H9 (cell line): ENCODE measurements around the gene TMEM236. TPM values are rescaled to one million over a fixed set of nuclear protein-coding genes. Genes with fewer than 3 reads are reported as not detected.
A peak's percentile ranks its signal among the peaks of the same experiment; 100 is the strongest.

ENCODE experiments used
- DNase-seq: peaks from one replicate; pipeline ENCODE4 v3.0.0-alpha.2; 2017
- H2AFZ ChIP-seq: one replicate; pipeline ENCODE4 v1.6.1; 2013; ENCODE audit warnings: mild to moderate bottlenecking, low read length, control low read depth, moderate library complexity
- H2AK5ac ChIP-seq: 2 replicates; pipeline ENCODE4 v1.6.1; 2013; ENCODE audit warnings: low read length, control low read depth, mixed read lengths; ENCODE audit not compliant: insufficient read length
- H2BK120ac ChIP-seq: one replicate; pipeline ENCODE4 v1.6.1; 2013; ENCODE audit warnings: low read depth, mild to moderate bottlenecking, low read length, control low read depth, inconsistent platforms; ENCODE audit not compliant: poor library complexity, severe bottlenecking
- H2BK12ac ChIP-seq: 2 replicates; pipeline ENCODE4 v1.6.1; 2013; ENCODE audit warnings: low read length, control low read depth, mixed read lengths, low read depth; ENCODE audit not compliant: insufficient read length
- H2BK15ac ChIP-seq: 2 replicates; pipeline ENCODE4 v1.6.1; 2013; ENCODE audit warnings: low read depth, low read length, control low read depth
- H2BK20ac ChIP-seq: one replicate; pipeline ENCODE4 v1.6.1; 2013; ENCODE audit warnings: low read depth, mild to moderate bottlenecking, low read length, control low read depth, inconsistent platforms; ENCODE audit not compliant: poor library complexity, severe bottlenecking
- H2BK5ac ChIP-seq: 2 replicates; pipeline ENCODE4 v1.6.1; 2013; ENCODE audit warnings: low read length, control low read depth, mixed read lengths; ENCODE audit not compliant: insufficient read length
- H3K14ac ChIP-seq: 2 replicates; pipeline ENCODE4 v1.6.1; 2013; ENCODE audit warnings: low read length, control low read depth; ENCODE audit not compliant: insufficient read depth
- H3K18ac ChIP-seq: 2 replicates; pipeline ENCODE4 v1.6.1; 2013; ENCODE audit warnings: low read depth, mild to moderate bottlenecking, mixed read lengths, low read length, control low read depth; ENCODE audit not compliant: insufficient read length
- H3K23ac ChIP-seq: 2 replicates; pipeline ENCODE4 v1.6.1; 2013; ENCODE audit warnings: low read length, control low read depth, mixed read lengths, low read depth; ENCODE audit not compliant: insufficient read length
- H3K23me2 ChIP-seq: 2 replicates; pipeline ENCODE4 v1.6.1; 2013; ENCODE audit warnings: low read depth, mild to moderate bottlenecking, mixed read lengths, low read length, control low read depth; ENCODE audit not compliant: insufficient read length, poor library complexity, severe bottlenecking
- H3K27ac ChIP-seq: 2 replicates; pipeline ENCODE4 v1.5.1; 2013; ENCODE audit warnings: low read length, control low read depth, mixed read lengths, low read depth; ENCODE audit not compliant: insufficient read length
- H3K27me3 ChIP-seq: 2 replicates; pipeline ENCODE4 v1.6.1; 2013; ENCODE audit warnings: low read length, control low read depth, inconsistent platforms; ENCODE audit not compliant: insufficient read depth
- H3K4ac ChIP-seq: 2 replicates; pipeline ENCODE4 v1.6.1; 2013; ENCODE audit warnings: low read depth, mild to moderate bottlenecking, control low read depth, inconsistent platforms, low read length, moderate library complexity
- H3K4me1 ChIP-seq: 2 replicates; pipeline ENCODE4 v1.6.1; 2013; ENCODE audit warnings: low read length, control low read depth, inconsistent platforms; ENCODE audit not compliant: insufficient read depth
- H3K4me2 ChIP-seq: 2 replicates; pipeline ENCODE4 v1.6.1; 2013; ENCODE audit warnings: low read length, control low read depth, mixed read lengths; ENCODE audit not compliant: insufficient read length, insufficient read depth
- H3K56ac ChIP-seq: 2 replicates; pipeline ENCODE4 v1.6.1; 2013; ENCODE audit warnings: low read depth, mild to moderate bottlenecking, mixed read lengths, low read length, control low read depth; ENCODE audit not compliant: insufficient read length
- H3K79me1 ChIP-seq: 2 replicates; pipeline ENCODE4 v1.6.1; 2013; ENCODE audit warnings: low read depth, mild to moderate bottlenecking, moderate library complexity, low read length, control low read depth, inconsistent platforms; ENCODE audit not compliant: insufficient read depth, poor library complexity, severe bottlenecking
- H3K79me2 ChIP-seq: 2 replicates; pipeline ENCODE4 v1.6.1; 2013; ENCODE audit warnings: low read length, control low read depth, inconsistent platforms; ENCODE audit not compliant: insufficient read depth
- H3K9ac ChIP-seq: 2 replicates; pipeline ENCODE4 v1.6.1; 2013; ENCODE audit warnings: low read length, control low read depth, mixed read lengths; ENCODE audit not compliant: insufficient read length; ENCODE audit errors: extremely low read depth
- H3K9me3 ChIP-seq: one replicate; pipeline ENCODE4 v1.6.1; 2013; ENCODE audit warnings: low read depth, low read length, inconsistent platforms; ENCODE audit not compliant: control insufficient read depth
- H3T11ph ChIP-seq: one replicate; pipeline ENCODE4 v1.6.1; 2013; ENCODE audit warnings: mild to moderate bottlenecking, low read length, control low read depth, inconsistent platforms
- H4K20me1 ChIP-seq: one replicate; pipeline ENCODE4 v1.6.1; 2013; ENCODE audit not compliant: control insufficient read depth, insufficient read length, insufficient read depth
- H4K5ac ChIP-seq: 2 replicates; pipeline ENCODE4 v1.6.1; 2013; ENCODE audit warnings: low read depth, mild to moderate bottlenecking, mixed read lengths, low read length, control low read depth; ENCODE audit not compliant: insufficient read length
- H4K8ac ChIP-seq: replicated peaks from 2 replicates; pipeline ENCODE4 v1.6.1; 2013; ENCODE audit warnings: low read length, control low read depth, mixed read lengths, low read depth; ENCODE audit not compliant: insufficient read length
- H4K91ac ChIP-seq: 2 replicates; pipeline ENCODE4 v1.6.1; 2013; ENCODE audit warnings: low read depth, mild to moderate bottlenecking, moderate library complexity, mixed read lengths, low read length, control low read depth; ENCODE audit not compliant: insufficient read length
- H3K27ac Mint-ChIP-seq, 3 experiments: 2 replicates in 2 of 3; 3 replicates in 1 of 3; pipeline ENCODE4 v1.8.0; 2020 to 2021; ENCODE audit warnings: mixed read lengths in 3 of 3, mild to moderate bottlenecking in 1 of 3, moderate library complexity in 1 of 3
- H3K27me3 Mint-ChIP-seq: 2 replicates; pipeline ENCODE4 v1.8.0; 2021; ENCODE audit warnings: low read depth, mild to moderate bottlenecking, moderate library complexity, mixed read lengths
- H3K36me3 Mint-ChIP-seq, 3 experiments: 2 replicates in 2 of 3; 3 replicates in 1 of 3; pipeline ENCODE4 v1.8.0; 2020 to 2021; ENCODE audit warnings: low read depth in 3 of 3, mixed read lengths in 3 of 3; ENCODE audit not compliant: insufficient read depth in 1 of 3
- H3K4me1 Mint-ChIP-seq, 2 experiments: 2 replicates each; pipeline ENCODE4 v1.8.0; 2020; ENCODE audit warnings: mixed read lengths in 2 of 2
- H3K4me3 Mint-ChIP-seq, 2 experiments: 2 replicates in 1 of 2; 3 replicates in 1 of 2; pipeline ENCODE4 v1.8.0; 2020 to 2021; ENCODE audit warnings: mild to moderate bottlenecking in 2 of 2, mixed read lengths in 2 of 2, moderate library complexity in 1 of 2
- H3K9me3 Mint-ChIP-seq, 2 experiments: 2 replicates in 1 of 2; 3 replicates in 1 of 2; pipeline ENCODE4 v1.8.0; 2020; ENCODE audit warnings: mild to moderate bottlenecking in 2 of 2, mixed read lengths in 2 of 2, moderate library complexity in 1 of 2
- CTCF ChIP-seq: fragments of 200-600 bp; sonication (generic); conservative IDR thresholded peaks from 3 replicates; pipeline ENCODE4 v1.8.0; 2021; ENCODE audit warnings: antibody characterized with exemption, mild to moderate bottlenecking
- WGBS: extraction: QIAGEN DNeasy Blood & Tissue Kit; methylation state at CpG from one replicate; pipeline ENCODE4 v1.1.7; 2013; ENCODE audit warnings: missing lambda C conversion rate, low lambda C conversion rate, mixed read lengths; ENCODE audit not compliant: insufficient read length; ENCODE audit errors: extremely low coverage; 5-methylcytosine and 5-hydroxymethylcytosine counted together
- total RNA-seq: library from RNA; stranded (reverse); gene quantifications from 2 replicates; pipeline ENCODE4 v1.2.1, GENCODE V29; 2021

The TMEM236 gene
- total RNA-seq, 1 experiment from 2014 or later, result not detected

- Histone ChIP-seq H2BK15ac (no peak overlapping the region), H3K23me2 (no peaks in the 10 kb centered on the region), H3K4me1 (no peaks in the 10 kb centered on the region), H2BK12ac (no peak overlapping the region), H3K9ac (no peak overlapping the region), H3T11ph (no peak overlapping the region), H2BK20ac (no peak overlapping the region), H3K18ac (no peak overlapping the region), H2BK120ac (no peak overlapping the region), H2AK5ac (no peak overlapping the region), H3K4me2 (no peak overlapping the region), H3K14ac (no peak overlapping the region), H3K27me3 (no peaks in the 10 kb centered on the region), H4K91ac (no peak overlapping the region), H4K5ac (no peak overlapping the region), H3K9me3 (no peaks in the 10 kb centered on the region), H3K79me1 (no peaks in the 10 kb centered on the region), H4K8ac (no peak overlapping the region), H3K79me2 (no peaks in the 10 kb centered on the region), H3K56ac (no peak overlapping the region), H4K20me1 (no peaks in the 10 kb centered on the region), H3K27ac (no peak overlapping the region), H2BK5ac (no peak overlapping the region), H2AFZ (no peak overlapping the region), H3K4ac (no peak overlapping the region), H3K23ac (no peak overlapping the region)
- no peaks in the 10 kb centered on the region for H3K9me3 Mint-ChIP-seq
- H3K36me3 Mint-ChIP-seq, result no peaks in the 10 kb centered on the region
- no peaks in the 10 kb centered on the region for H3K4me1 Mint-ChIP-seq
- no peak for TF ChIP-seq CTCF
- WGBS, result no CpG with 5 or more reads among the region's 8 CpGs
- no peak overlapping the region for H3K4me3 Mint-ChIP-seq
- no peak for DNase-seq
- H3K27ac Mint-ChIP-seq, result 0 out of 7 replicates have a peak overlapping the region, but pooled peaks of 1 of the 3 experiments have one; percentile 52
- H3K27me3 Mint-ChIP-seq, result no peaks in the 10 kb centered on the region; the same call in 1 of the 2 replicates
Measured at GRCh38 chr10:17749890-17750289, 2.1 kb upstream of the TMEM236 start.
